Rectal smooth muscle tissue (tissue), 1 donor: ENCODE measurements around the gene ST6GALNAC3.

Source experiments
- H3K27ac ChIP-seq: one replicate; pipeline ENCODE4 v1.7.0; 2013; ENCODE audit warnings: low read depth, low read length, inconsistent platforms
- H3K27me3 ChIP-seq: one replicate; pipeline ENCODE4 v1.7.0; 2013; ENCODE audit warnings: low read length; ENCODE audit not compliant: control insufficient read depth, insufficient read depth
- H3K36me3 ChIP-seq: one replicate; pipeline ENCODE4 v1.7.0; 2013; ENCODE audit warnings: low read length; ENCODE audit not compliant: control insufficient read depth, insufficient read depth
- H3K4me1 ChIP-seq: one replicate; pipeline ENCODE4 v1.7.0; 2013; ENCODE audit warnings: low read length; ENCODE audit not compliant: control insufficient read depth, insufficient read depth
- H3K4me3 ChIP-seq: one replicate; pipeline ENCODE4 v1.7.0; 2013; ENCODE audit warnings: low read length
- H3K9ac ChIP-seq: one replicate; pipeline ENCODE4 v1.7.0; 2013; ENCODE audit warnings: low read length

Gene ST6GALNAC3

DNA sequence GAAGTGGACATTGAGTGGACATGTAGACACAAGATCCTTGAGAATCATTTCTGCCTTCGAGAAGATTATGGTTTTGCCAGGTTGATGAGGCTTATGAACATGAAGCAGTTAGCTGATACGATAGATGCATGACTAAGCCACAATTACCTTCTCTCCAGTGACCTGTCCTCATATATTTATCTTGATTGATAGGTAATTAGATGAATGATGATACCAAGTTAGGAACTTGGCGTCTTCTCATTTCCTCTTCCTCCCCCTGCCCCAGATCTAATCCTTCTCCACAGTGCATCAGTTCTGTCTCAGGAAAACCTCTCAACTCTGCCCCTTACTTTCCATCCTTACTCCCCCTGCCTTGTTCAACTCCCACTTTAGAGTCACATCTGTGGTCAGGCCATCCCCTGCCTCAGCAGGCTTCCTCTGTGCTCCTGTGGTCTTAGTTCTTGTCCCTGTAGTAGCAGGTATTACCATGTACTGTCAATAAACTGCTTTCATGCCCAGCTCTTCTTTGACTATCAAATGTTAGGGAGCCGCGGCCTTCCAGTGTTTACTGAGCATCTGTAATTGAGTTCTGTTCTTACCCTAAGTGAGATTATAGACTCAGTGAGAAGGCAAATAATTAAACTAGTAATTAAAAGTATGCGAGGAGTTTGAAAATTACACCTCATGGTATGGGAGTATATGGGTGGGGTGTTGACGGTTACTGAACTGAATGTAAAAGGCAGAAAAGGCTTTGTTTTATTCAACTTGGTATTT, 5.1 kb downstream of the ST6GALNAC3 start:
- Histone ChIP-seq H3K4me1 (peaks cover 9% of the 10 kb centered on the region), H3K27ac (no peak overlapping the region), H3K9ac (no peak overlapping the region), H3K27me3 (no peaks in the 10 kb centered on the region), H3K36me3 (no peaks in the 10 kb centered on the region), H3K4me3 (no peak overlapping the region)

DNA sequence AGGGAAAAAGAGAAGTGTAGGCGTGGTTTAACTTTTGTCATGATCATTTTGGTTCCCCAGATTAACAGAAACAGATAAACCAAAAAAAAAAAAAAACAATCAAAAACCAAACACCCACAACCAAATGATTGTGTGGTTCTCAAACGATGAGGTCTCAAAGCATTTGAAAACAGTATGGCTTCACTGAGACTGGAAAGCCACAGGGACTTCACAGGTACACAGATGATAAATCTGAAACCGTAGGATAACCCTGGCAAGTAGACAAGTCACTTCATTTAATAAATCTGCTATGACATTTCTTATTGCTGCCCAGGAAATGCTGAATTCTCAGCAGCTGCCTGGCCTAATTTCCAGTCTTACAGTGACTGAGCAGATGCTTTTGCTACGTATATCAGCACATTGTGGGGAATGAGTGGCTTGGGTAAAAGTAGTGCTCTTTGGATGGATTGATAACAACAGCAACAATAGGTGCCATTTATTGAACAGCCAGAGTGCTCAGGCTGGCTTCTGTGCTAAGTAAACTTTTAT, 6.1 kb downstream of the ST6GALNAC3 start:
- Histone ChIP-seq H3K4me3 (no peak overlapping the region), H3K9ac (no peak overlapping the region), H3K27ac (no peak overlapping the region), H3K4me1 (peaks cover 4% of the 10 kb centered on the region), H3K36me3 (no peaks in the 10 kb centered on the region), H3K27me3 (no peaks in the 10 kb centered on the region)

DNA sequence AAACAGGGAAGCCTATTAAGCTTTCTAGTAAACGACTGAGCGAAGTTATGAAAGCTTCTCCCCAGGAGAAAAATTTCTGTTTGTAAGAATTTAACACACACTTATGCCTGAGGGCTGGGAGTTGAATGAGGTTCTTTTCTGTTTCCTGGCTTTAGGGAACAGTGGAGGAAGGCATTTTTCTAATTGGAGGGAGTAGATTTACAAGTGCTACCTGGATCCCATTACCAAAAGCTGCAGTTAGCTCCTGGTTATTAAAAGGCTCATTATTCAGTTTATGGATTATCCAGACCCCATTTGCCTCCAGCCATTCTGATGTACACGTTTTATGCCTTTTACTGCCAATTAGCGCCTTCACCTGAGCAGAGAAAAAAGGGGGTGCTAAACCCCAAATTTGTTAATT, 7.5 kb downstream of the ST6GALNAC3 start:
- H3K27ac ChIP-seq: no peak overlapping the region
- H3K27me3 ChIP-seq: no peaks in the 10 kb centered on the region
- no peak overlapping the region for H3K9ac ChIP-seq
- no peak overlapping the region for H3K4me3 ChIP-seq
- H3K4me1 ChIP-seq: peaks cover 4% of the 10 kb centered on the region
- no peaks in the 10 kb centered on the region for H3K36me3 ChIP-seq

DNA sequence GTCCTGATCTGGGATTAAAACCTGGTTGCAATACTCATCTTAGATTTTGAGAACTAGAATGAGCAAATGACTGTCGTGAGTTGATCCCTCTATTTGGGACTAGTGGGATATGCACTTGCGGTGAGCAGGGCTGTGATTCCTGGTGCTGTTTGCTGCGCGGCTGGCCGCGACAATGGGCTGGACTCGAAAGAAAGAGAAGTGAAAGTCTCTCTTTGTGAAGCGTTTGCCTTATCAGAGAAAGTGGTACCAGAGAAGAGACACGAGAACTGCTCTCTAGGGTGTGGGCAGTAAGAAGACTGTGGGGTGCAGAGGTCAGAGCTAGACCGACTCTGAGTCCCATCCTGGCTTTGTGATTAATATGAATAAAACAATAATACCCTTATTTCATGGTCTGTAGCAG, 8.6 kb downstream of the ST6GALNAC3 start:
- no peaks in the 10 kb centered on the region for H3K27me3 ChIP-seq
- no peaks in the 10 kb centered on the region for H3K36me3 ChIP-seq
- H3K4me3 ChIP-seq: no peak overlapping the region
- peaks cover 4% of the 10 kb centered on the region for H3K4me1 ChIP-seq
- H3K27ac ChIP-seq: no peak overlapping the region
- H3K9ac ChIP-seq: no peak overlapping the region

DNA sequence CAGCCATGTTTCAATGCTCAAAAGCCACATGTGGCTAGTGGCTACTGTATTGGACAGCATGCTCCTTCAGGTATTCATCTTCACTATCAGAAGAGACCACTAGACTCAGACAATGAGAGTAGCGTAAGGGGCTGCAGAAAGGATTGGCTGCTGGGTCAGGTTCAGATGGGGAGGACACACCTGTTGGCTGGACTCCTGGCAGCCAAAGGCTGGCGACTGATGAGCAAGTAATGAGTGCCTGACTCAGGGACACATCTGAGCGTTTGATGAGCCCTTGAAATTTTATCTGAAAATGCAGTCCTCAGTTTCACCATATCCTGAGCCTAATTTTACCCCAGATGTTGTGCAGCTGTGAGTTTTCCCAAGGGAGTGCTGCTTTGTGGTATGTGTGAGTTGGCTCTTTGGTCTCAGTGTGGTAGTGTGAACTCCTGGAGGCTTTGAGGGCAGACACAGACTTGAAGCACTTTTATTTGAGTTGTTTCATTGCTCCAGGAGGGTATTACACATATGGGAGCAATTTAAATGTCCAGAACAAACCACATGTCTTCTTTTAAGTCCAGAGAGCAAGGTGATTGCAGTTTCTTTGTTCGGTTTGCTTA, 9.6 kb downstream of the ST6GALNAC3 start:
- H3K4me3 ChIP-seq: no peak overlapping the region
- no peak overlapping the region for H3K27ac ChIP-seq
- H3K27me3 ChIP-seq: no peaks in the 10 kb centered on the region
- H3K9ac ChIP-seq: no peak overlapping the region
- H3K4me1 ChIP-seq: peaks cover 4% of the 10 kb centered on the region
- H3K36me3 ChIP-seq: no peaks in the 10 kb centered on the region

DNA sequence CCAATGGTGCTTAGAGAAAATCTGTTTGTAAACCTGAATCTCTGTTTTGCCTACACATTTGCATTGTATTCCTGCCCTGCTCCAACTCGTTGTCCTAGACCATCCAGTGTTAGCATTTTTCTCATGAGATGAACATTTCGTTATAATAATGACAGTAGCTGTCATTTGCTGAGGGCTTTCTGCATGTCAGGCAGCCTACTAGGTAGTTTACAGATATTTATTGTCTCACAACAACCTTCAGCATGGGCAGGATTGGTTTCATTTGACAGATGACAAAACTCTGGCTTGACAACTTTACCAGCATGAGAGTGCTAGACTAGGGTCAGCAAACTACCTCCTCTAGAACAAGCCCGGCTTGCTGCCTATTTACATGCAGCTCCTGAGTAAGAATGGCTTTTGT, 10.1 kb downstream of the ST6GALNAC3 start:
- no peak overlapping the region for H3K4me3 ChIP-seq
- H3K9ac ChIP-seq: no peak overlapping the region
- no peaks in the 10 kb centered on the region for H3K27me3 ChIP-seq
- H3K27ac ChIP-seq: no peak overlapping the region
- H3K4me1 ChIP-seq: peaks cover 4% of the 10 kb centered on the region
- H3K36me3 ChIP-seq: no peaks in the 10 kb centered on the region

DNA sequence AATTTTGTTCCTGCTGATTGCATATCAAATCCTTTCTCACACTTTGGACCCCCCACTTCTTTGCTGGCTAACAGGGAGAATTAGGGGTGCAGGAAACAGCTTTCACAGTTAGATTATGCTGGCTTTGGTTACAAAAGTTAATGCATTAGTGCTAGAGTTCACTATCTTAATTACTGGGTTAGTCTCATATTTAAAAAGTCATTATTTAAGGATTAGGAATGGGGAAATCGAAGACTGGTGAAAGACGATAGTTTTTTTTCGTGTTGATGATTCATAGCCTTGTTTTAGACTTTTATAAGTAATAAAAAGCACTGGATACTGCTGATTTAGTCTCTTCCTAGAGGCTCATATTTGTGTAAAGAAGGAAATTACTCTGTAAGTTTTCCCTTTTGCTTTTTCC, 11.6 kb downstream of the ST6GALNAC3 start:
- no peaks in the 10 kb centered on the region for H3K36me3 ChIP-seq
- H3K27me3 ChIP-seq: no peaks in the 10 kb centered on the region
- H3K4me1 ChIP-seq: peaks cover under 1% of the 10 kb centered on the region
- H3K27ac ChIP-seq: no peak overlapping the region
- no peak overlapping the region for H3K9ac ChIP-seq
- no peak overlapping the region for H3K4me3 ChIP-seq

DNA sequence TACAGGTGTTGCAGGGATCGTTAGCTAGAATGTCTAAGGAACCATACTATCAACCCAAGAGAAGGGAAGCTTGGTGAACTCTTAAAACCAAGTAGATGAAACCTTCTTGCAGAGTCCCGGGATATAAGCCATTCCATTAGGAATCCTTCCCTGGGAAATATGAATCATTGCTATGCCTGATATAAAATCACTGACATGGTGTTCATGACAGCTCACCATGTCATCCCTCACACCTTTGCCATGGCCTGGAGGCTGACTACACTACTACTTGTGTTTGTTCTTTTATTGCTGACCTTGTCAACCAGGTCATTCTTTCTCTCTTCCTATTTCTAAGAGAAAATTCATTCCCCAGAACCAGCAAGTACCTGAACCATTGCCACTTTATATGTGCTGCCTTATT, 12.1 kb downstream of the ST6GALNAC3 start:
- Histone ChIP-seq H3K27ac (no peak overlapping the region), H3K27me3 (no peaks in the 10 kb centered on the region), H3K4me1 (no peaks in the 10 kb centered on the region), H3K36me3 (no peaks in the 10 kb centered on the region), H3K9ac (no peak overlapping the region), H3K4me3 (no peak overlapping the region)

DNA sequence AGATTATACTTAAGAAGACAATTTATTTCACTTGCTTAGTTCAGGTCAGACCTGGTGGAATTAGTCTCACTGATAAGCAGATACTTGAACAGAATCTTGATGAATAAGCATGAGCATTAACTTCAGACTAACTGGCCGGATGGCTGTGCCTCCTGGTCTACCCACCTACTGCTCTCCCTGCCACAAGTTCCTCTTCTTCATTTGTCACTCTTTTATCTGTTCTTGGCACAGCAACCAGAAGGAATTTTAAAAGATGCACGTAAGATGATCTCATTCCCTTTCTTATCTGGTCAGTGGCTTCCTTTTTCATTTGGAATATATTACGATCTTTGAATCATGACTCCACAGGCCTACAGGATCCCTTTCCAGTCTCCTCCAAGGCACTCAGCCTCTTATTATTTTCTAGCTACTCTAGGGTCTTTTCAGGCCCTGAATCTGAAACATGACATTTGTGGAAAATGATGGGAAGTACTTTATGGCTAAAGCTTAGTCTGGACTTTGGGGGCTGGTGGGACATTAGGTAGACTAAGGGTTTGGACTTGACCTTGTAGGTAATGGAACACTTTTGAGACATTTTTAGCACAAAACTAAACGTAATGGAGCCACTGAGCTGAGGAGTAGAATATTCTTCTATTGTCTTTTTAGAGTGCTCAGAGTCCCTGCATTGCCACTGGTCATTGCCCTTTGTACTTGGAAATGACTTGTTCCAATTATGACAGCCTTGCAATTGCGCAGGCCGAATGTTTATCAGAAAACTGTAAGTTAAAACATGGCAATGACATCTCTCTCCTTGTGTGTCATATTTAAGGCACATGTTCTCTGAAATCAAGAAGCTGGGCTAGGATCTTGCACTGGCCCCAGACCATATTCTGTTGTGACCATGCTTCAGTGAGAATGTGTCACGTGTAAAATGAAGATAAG, 16.0 kb downstream of the ST6GALNAC3 start:
- H3K4me1 ChIP-seq: no peaks in the 10 kb centered on the region
- H3K36me3 ChIP-seq: no peaks in the 10 kb centered on the region
- no peaks in the 10 kb centered on the region for H3K27me3 ChIP-seq
- H3K27ac ChIP-seq: no peak overlapping the region
- H3K4me3 ChIP-seq: no peak overlapping the region
- H3K9ac ChIP-seq: no peak overlapping the region

DNA sequence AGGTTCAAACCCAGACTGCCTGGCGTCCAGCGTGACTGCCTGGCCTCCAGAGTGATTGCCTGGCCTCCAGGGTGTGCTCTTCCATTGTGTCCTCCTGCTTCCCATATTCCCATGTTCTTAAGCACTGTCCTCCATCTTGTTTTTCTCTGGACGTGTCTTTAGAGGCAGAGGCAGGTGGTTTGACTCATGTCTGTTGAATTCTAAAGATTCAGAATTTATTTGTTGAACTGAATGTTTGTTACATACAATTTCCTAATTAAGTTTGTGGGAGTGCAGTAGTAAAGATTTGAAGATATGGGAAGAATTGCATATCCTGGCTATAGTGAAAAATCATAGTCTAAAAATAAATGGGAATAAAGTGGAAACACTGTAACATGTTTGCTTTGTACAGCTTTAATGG, 18.3 kb downstream of the ST6GALNAC3 start:
- Histone ChIP-seq H3K4me1 (no peaks in the 10 kb centered on the region), H3K27ac (no peak overlapping the region), H3K9ac (no peak overlapping the region), H3K27me3 (no peaks in the 10 kb centered on the region), H3K36me3 (no peaks in the 10 kb centered on the region), H3K4me3 (no peak overlapping the region)

DNA sequence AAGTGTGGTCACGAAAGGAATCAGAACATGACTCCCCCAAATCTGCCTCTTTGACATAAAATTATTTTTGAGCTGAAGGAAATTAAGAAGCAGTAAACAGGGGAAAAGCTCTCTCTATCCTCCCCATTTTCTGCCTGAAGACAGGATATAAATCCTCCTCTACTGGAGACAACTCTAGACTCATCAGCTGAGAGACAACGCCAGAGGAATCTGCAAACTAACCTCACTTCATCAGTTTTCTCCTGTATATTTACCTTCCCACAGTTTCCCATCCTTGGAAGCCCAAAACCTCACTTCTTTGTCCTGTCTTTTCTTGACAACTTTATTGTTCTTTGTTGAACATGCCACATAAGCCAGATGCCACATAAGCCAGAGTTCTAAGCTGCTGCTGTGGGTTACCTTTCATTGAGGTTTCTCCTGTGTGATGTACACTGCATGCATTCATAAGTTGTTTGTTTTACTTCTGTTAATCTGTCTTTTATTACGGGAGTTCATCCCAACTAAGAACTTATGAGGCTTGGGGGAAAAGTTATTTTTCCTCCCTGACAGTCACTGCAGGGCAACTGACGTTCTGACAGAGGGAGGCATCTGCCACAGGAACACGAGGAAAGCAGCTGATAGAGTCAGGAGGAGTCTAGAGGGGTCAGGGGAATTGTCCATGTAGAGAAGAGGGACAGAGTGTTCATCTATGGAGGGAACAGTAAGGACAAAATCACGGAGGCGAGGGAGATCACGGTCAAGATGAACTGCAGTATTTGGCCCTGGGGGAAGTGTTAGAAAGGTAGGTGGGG, 19.2 kb downstream of the ST6GALNAC3 start:
- no peaks in the 10 kb centered on the region for H3K4me1 ChIP-seq
- no peaks in the 10 kb centered on the region for H3K36me3 ChIP-seq
- H3K4me3 ChIP-seq: no peak overlapping the region
- no peak overlapping the region for H3K9ac ChIP-seq
- H3K27ac ChIP-seq: no peak overlapping the region
- no peaks in the 10 kb centered on the region for H3K27me3 ChIP-seq

DNA sequence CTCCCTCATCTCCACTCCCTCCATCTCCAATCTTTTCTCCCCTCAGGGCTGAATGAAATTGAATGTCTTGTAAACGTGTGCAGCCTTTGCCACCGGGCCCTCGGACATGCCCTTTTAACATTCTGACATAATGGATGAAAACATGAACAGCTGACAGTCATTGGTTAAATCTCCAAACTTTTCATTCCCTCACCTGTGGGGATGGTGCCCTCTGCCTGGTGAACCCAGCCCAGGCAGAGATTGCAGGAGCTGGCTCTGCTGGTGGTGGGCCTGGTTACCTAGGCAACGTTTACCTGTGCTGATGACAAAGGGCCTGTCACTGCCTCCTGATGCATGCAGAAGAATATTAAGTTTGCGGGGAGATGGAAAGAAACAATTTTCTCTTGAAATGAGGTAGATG, 21.3 kb downstream of the ST6GALNAC3 start:
- Histone ChIP-seq H3K27ac (no peak overlapping the region), H3K36me3 (no peaks in the 10 kb centered on the region), H3K9ac (no peak overlapping the region), H3K27me3 (no peaks in the 10 kb centered on the region), H3K4me3 (no peak overlapping the region), H3K4me1 (no peaks in the 10 kb centered on the region)
